Neural progenitor cell (in vitro differentiated cells): Measurements from ENCODE around the gene CRTC2. TPM values are rescaled to one million over a fixed set of nuclear protein-coding genes. Genes with fewer than 3 reads are reported as not detected.

Experiments used
- DNase-seq: peaks from one replicate; pipeline ENCODE4 v3.0.0-alpha.2; 2016; ENCODE audit warnings: low spot score
- H2AFZ ChIP-seq: fragments of 200-600 bp; sonication (generic); replicated peaks from 2 replicates; pipeline ENCODE4 v1.6.1; 2016; ENCODE audit warnings: antibody characterized with exemption
- H3F3A ChIP-seq: fragments of 200-600 bp; sonication (generic); 2 replicates; pipeline ENCODE4 v1.6.1; 2016; ENCODE audit warnings: antibody characterized with exemption, low read depth
- H3K27ac ChIP-seq: fragments of 200-600 bp; sonication (generic); 2 replicates; pipeline ENCODE4 v1.5.1; 2016; ENCODE audit warnings: mild to moderate bottlenecking
- H3K27me3 ChIP-seq: fragments of 200-600 bp; sonication (generic); 2 replicates; pipeline ENCODE4 v1.6.1; 2016; ENCODE audit warnings: mild to moderate bottlenecking, moderate library complexity
- H3K36me3 ChIP-seq: fragments of 200-600 bp; sonication (generic); 2 replicates; pipeline ENCODE4 v1.5.1; 2016
- H3K4me1 ChIP-seq: fragments of 200-600 bp; sonication (generic); 2 replicates; pipeline ENCODE4 v1.6.1; 2016; ENCODE audit warnings: mixed run types
- H3K4me2 ChIP-seq: fragments of 200-600 bp; sonication (generic); 2 replicates; pipeline ENCODE4 v1.6.1; 2016
- H3K4me3 ChIP-seq: fragments of 200-600 bp; sonication (generic); 2 replicates; pipeline ENCODE4 v1.5.1; 2016
- H3K79me2 ChIP-seq: fragments of 200-600 bp; sonication (generic); 2 replicates; pipeline ENCODE4 v1.6.1; 2016; ENCODE audit warnings: low read depth
- H3K9ac ChIP-seq: fragments of 200-600 bp; sonication (generic); 2 replicates; pipeline ENCODE4 v1.6.1; 2016
- H3K9me3 ChIP-seq: fragments of 200-600 bp; sonication (generic); 2 replicates; pipeline ENCODE4 v1.5.1; 2016; ENCODE audit warnings: low read depth
- H4K20me1 ChIP-seq: fragments of 200-600 bp; sonication (generic); 2 replicates; pipeline ENCODE4 v1.6.1; 2016; ENCODE audit warnings: low read depth
- H3K27ac Mint-ChIP-seq: 3 replicates; pipeline ENCODE4 v1.8.0; 2021; ENCODE audit warnings: mixed read lengths
- H3K27me3 Mint-ChIP-seq: 2 replicates; pipeline ENCODE4 v1.8.0; 2022; ENCODE audit warnings: low read depth, mild to moderate bottlenecking, inconsistent platforms, moderate library complexity, mixed read lengths; ENCODE audit not compliant: insufficient read depth
- H3K36me3 Mint-ChIP-seq: 3 replicates; pipeline ENCODE4 v1.8.0; 2021; ENCODE audit warnings: mixed read lengths
- H3K4me1 Mint-ChIP-seq: 3 replicates; pipeline ENCODE4 v1.8.0; 2021; ENCODE audit warnings: mixed read lengths
- H3K4me3 Mint-ChIP-seq: 3 replicates; pipeline ENCODE4 v1.8.0; 2021; ENCODE audit warnings: mild to moderate bottlenecking, moderate library complexity, mixed read lengths
- H3K9me3 Mint-ChIP-seq: 3 replicates; pipeline ENCODE4 v1.8.0; 2020; ENCODE audit warnings: mixed read lengths
- CTCF ChIP-seq: fragments of 200-600 bp; sonication (generic); IDR thresholded peaks from 2 replicates; pipeline ENCODE4 v1.5.1; 2017; ENCODE audit warnings: antibody characterized with exemption, mild to moderate bottlenecking
- EZH2 ChIP-seq: fragments of 200-600 bp; sonication (generic); IDR thresholded peaks from 2 replicates; pipeline ENCODE4 v1.6.1; 2017; ENCODE audit warnings: antibody characterized with exemption, mild to moderate bottlenecking, moderate library complexity
- EZH2phosphoT487 ChIP-seq: fragments of 200-600 bp; sonication (generic); IDR thresholded peaks from 2 replicates; pipeline ENCODE4 v1.6.1; 2017; ENCODE audit warnings: antibody characterized with exemption
- total RNA-seq: library from RNA; depleted of rRNA; stranded (reverse); fragments of >200 nt; gene quantifications from 2 replicates; pipeline ENCODE4 v1.2.3, GENCODE V29; 2015; ENCODE audit warnings: low replicate concordance

Gene CRTC2
- total RNA-seq, 1 donor from 2014 or later, result 6.7 TPM

GRCh38 chr1:153978274-153978909, 20.0 kb upstream of the CRTC2 start:
- Histone ChIP-seq H3K79me2 (peaks cover 20% of the 10 kb centered on the region), H3F3A (peaks cover 40% of the 10 kb centered on the region), H3K4me3 (peak overlapping the region; percentile 88), H3K9me3 (no peaks in the 10 kb centered on the region), H3K9ac (peak overlapping the region; percentile 33), H4K20me1 (no peaks in the 10 kb centered on the region), H3K36me3 (peaks cover 3% of the 10 kb centered on the region), H3K27me3 (no peaks in the 10 kb centered on the region), H3K4me2 (peak overlapping the region; percentile 84), H3K27ac (no peak overlapping the region), H2AFZ (peak overlapping the region; percentile 90), H3K4me1 (peaks cover 7% of the 10 kb centered on the region)
- Mint-ChIP-seq H3K36me3 (peaks cover 18% of the 10 kb centered on the region), H3K9me3 (no peaks in the 10 kb centered on the region), H3K4me1 (peaks cover 25% of the 10 kb centered on the region), H3K4me3 (peak overlapping the region; percentile 99), H3K27me3 (peaks cover 11% of the 10 kb centered on the region), H3K27ac (no peak overlapping the region)
- no peak for DNase-seq
- TF ChIP-seq EZH2phosphoT487 (no peak), CTCF (no peak), EZH2 (no peak)

GRCh38 chr1:153977250-153978240, 19.1 kb upstream of the CRTC2 start, which contains the start of gene JTB:
JTB (minus strand) TSS chr1:153977674; CDS start chr1:153977252, 422 bp downstream.
- Histone ChIP-seq H3K9ac (peak within 1 kb of the TSS; percentile 68), H2AFZ (peak within 1 kb of the TSS; percentile 90), H3K4me3 (peak within 1 kb of the TSS; percentile 88), H4K20me1 (no peaks in the 10 kb centered on the region), H3F3A (peaks cover 40% of the 10 kb centered on the region), H3K4me1 (peaks cover 7% of the 10 kb centered on the region), H3K27ac (no peak within 1 kb of the TSS), H3K4me2 (peak within 1 kb of the TSS; percentile 84), H3K36me3 (peaks cover 3% of the 10 kb centered on the region), H3K27me3 (no peaks in the 10 kb centered on the region), H3K9me3 (no peaks in the 10 kb centered on the region), H3K79me2 (peaks cover 20% of the 10 kb centered on the region)
- peaks cover 17% of the 10 kb centered on the region for H3K36me3 Mint-ChIP-seq
- peaks cover 25% of the 10 kb centered on the region for H3K4me1 Mint-ChIP-seq
- TF ChIP-seq EZH2phosphoT487 (no peak), CTCF (no peak), EZH2 (no peak)
- H3K27ac Mint-ChIP-seq, result peak within 1 kb of the TSS; percentile 96
- no peaks in the 10 kb centered on the region for H3K9me3 Mint-ChIP-seq
- peak within 1 kb of the TSS; percentile 99 for H3K4me3 Mint-ChIP-seq
- DNase-seq, result peak; percentile 96
- peaks cover 9% of the 10 kb centered on the region for H3K27me3 Mint-ChIP-seq

- peak; percentile 34 for DNase-seq
- TF ChIP-seq EZH2 (no peak), EZH2phosphoT487 (no peak), CTCF (no peak)
- no peak overlapping the region for H3K27ac ChIP-seq
- H3K9me3 Mint-ChIP-seq, result no peaks in the 10 kb centered on the region
- peak overlapping the region; percentile 84 for H3K4me2 ChIP-seq
- H3K4me3 Mint-ChIP-seq, result peak overlapping the region; percentile 99
- peaks cover 3% of the 10 kb centered on the region for H3K36me3 ChIP-seq
- H3K4me3 ChIP-seq, result peak overlapping the region; percentile 88
- peaks cover 23% of the 10 kb centered on the region for H3K36me3 Mint-ChIP-seq
- H3F3A ChIP-seq, result peaks cover 44% of the 10 kb centered on the region
- no peaks in the 10 kb centered on the region for H4K20me1 ChIP-seq
- peaks cover 7% of the 10 kb centered on the region for H3K4me1 ChIP-seq
- peak overlapping the region; percentile 2 for H3K27ac Mint-ChIP-seq
- H3K27me3 Mint-ChIP-seq, result peaks cover 9% of the 10 kb centered on the region
- H3K4me1 Mint-ChIP-seq, result peaks cover 25% of the 10 kb centered on the region
- peak overlapping the region; percentile 90 for H2AFZ ChIP-seq
- H3K79me2 ChIP-seq, result peaks cover 20% of the 10 kb centered on the region
- H3K9me3 ChIP-seq, result no peaks in the 10 kb centered on the region
- peak overlapping the region; percentile 68 for H3K9ac ChIP-seq
- no peaks in the 10 kb centered on the region for H3K27me3 ChIP-seq
Measured at GRCh38 chr1:153976819-153977249, 18.4 kb upstream of the CRTC2 start.
